PC-3 (cell line): ENCODE data around the gene HLA-DRA.

Source experiments
- CTCF ChIP-seq: fragments of 300-600 bp; sonication (generic); conservative IDR thresholded peaks from 2 replicates; pipeline ENCODE4 v1.5.1; 2017; ENCODE audit warnings: antibody characterized with exemption, low read depth, mild to moderate bottlenecking, low read length
- EZH2 ChIP-seq: fragments of 300-600 bp; sonication (generic); IDR thresholded peaks from one replicate; pipeline ENCODE4 v1.6.1; 2017; ENCODE audit warnings: antibody characterized with exemption, mild to moderate bottlenecking, low read length; ENCODE audit not compliant: unreplicated experiment
- EZH2phosphoT487 ChIP-seq: fragments of 300-600 bp; sonication (generic); IDR thresholded peaks from 2 replicates; pipeline ENCODE4 v1.6.1; 2018; ENCODE audit warnings: mild to moderate bottlenecking, antibody characterized with exemption, low read length, borderline replicate concordance

- TF ChIP-seq CTCF (no peak), EZH2 (no peak), EZH2phosphoT487 (no peak)
Observed at GRCh38 chr6:32416036-32416435, 23.7 kb upstream of the HLA-DRA start.
